Activated CD4-positive, alpha-beta T cell treated with anti-CD3 and anti-CD28 coated beads, Interleukin-2, amount 10 ng/mL, durations not matched to agents 7 days and 5 days (primary cell): Measurements from ENCODE around the gene RAB33B. TPM values are rescaled to one million over a fixed set of nuclear protein-coding genes. Genes with fewer than 3 reads are reported as not detected.

ENCODE experiments used
- CTCF ChIA-PET: fragments of 350-600 bp; sonication (Branson Sonifier 250); formaldehyde crosslinking; loops from one replicate; lab custom pipeline; 2021; ENCODE audit warnings: antibody characterized with exemption; lab: Charles Lee
- POLR2A ChIA-PET: fragments of 350-600 bp; sonication (Branson Sonifier 250); formaldehyde crosslinking; loops from one replicate; lab custom pipeline; 2021; ENCODE audit warnings: antibody characterized with exemption; lab: Charles Lee
- DNase-seq: peaks from one replicate; pipeline ENCODE4 v3.0.0-alpha.2; 2020
- H3K27ac Mint-ChIP-seq: one replicate; pipeline ENCODE4 v1.8.0; 2021; ENCODE audit warnings: mild to moderate bottlenecking, moderate library complexity, mixed read lengths
- H3K27me3 Mint-ChIP-seq: one replicate; pipeline ENCODE4 v1.8.0; 2021; ENCODE audit warnings: mixed read lengths
- H3K36me3 Mint-ChIP-seq: one replicate; pipeline ENCODE4 v1.8.0; 2021; ENCODE audit warnings: low read depth, mixed read lengths
- H3K4me1 Mint-ChIP-seq: one replicate; pipeline ENCODE4 v1.8.0; 2021; ENCODE audit warnings: mixed read lengths
- H3K4me3 Mint-ChIP-seq: one replicate; pipeline ENCODE4 v1.8.0; 2021; ENCODE audit warnings: mild to moderate bottlenecking, moderate library complexity, mixed read lengths
- H3K9me3 Mint-ChIP-seq: one replicate; pipeline ENCODE4 v1.8.0; 2021; ENCODE audit warnings: mixed read lengths
- total RNA-seq, 2 experiments: library from RNA; stranded (reverse); gene quantifications; one replicate each; pipeline ENCODE4 v1.2.3, GENCODE V29; 2021

Gene RAB33B
- total RNA-seq, 2 experiments from 2014 or later = 7.3 TPM

DNA sequence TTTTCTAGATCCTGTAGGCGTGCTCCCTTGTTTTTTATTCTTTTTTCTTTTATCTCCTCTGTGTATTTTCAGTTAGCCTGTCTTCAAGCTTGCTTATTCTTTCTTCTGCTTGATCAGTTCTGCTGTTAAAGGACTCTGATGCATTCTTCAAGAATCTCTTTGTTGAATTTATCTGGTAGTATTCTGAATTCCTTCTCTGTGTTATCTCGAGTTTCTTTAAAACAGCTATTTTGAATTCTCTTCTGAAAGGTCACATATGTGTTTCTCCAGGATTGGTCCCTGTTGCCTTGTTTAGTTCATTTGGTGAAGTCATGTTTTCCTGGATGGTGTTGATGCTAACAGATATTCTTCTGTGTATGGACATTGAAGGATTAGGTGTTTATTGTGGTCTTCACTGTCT, 15.3 kb downstream of the RAB33B start:
- no peak for DNase-seq
- no peaks in the 10 kb centered on the region for H3K4me1 Mint-ChIP-seq
- peaks cover 25% of the 10 kb centered on the region for H3K9me3 Mint-ChIP-seq
- H3K36me3 Mint-ChIP-seq = peaks cover 42% of the 10 kb centered on the region
- H3K4me3 Mint-ChIP-seq = no peak overlapping the region
- H3K27me3 Mint-ChIP-seq = no peaks in the 10 kb centered on the region
- CTCF ChIA-PET = no interaction called here
- POLR2A ChIA-PET = no interaction called here
- no peak overlapping the region for H3K27ac Mint-ChIP-seq

DNA sequence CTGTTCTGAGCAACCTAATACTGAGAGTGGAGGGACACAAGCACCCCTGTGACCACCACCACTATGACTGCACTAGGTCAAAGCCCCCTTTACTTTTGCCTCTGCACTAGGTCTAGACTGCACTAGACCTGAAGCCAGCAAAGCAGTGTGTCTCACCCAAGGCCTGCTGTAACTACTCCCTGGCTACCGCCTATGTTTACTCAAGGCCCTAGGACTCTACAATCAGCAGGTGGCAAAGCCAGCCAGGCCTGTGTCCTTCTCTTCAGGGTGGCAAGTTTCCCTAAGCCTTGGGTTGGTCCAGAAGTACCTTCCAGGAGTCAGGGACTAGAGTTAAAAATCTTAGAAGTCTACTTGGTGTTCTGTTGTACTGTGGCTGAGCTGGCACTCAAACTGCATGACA, 15.9 kb downstream of the RAB33B start:
- Mint-ChIP-seq H3K36me3 (peaks cover 41% of the 10 kb centered on the region), H3K27me3 (no peaks in the 10 kb centered on the region), H3K4me3 (no peak overlapping the region), H3K9me3 (peaks cover 25% of the 10 kb centered on the region), H3K4me1 (no peaks in the 10 kb centered on the region), H3K27ac (no peak overlapping the region)
- no peak for DNase-seq
- ChIA-PET CTCF (no interaction called here), POLR2A (no interaction called here)

DNA sequence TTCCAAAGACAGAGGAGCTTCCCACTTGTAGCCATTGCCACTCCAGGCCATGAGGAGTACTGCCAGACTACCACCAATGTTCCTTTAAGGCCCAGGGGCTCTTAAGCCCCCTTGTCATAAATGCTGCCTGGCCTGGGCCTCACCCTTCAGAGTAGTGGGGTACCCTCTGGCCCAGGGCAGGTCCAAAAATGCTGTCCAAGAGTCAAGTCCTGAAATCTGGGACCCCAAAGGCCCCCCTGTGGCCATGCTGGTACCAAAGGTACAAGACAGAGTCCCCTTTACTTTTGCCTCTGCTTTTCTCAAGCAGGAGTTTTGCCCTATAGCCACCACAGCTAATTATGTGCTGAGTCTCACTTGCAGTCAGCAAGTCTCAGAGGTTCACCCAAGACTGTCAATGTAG, 16.4 kb downstream of the RAB33B start:
- no peak for DNase-seq
- CTCF ChIA-PET = no interaction called here
- H3K4me3 Mint-ChIP-seq = no peak overlapping the region
- POLR2A ChIA-PET = no interaction called here
- H3K27me3 Mint-ChIP-seq = no peaks in the 10 kb centered on the region
- H3K36me3 Mint-ChIP-seq = peaks cover 37% of the 10 kb centered on the region
- peaks cover 25% of the 10 kb centered on the region for H3K9me3 Mint-ChIP-seq
- H3K27ac Mint-ChIP-seq = no peak overlapping the region
- no peaks in the 10 kb centered on the region for H3K4me1 Mint-ChIP-seq

DNA sequence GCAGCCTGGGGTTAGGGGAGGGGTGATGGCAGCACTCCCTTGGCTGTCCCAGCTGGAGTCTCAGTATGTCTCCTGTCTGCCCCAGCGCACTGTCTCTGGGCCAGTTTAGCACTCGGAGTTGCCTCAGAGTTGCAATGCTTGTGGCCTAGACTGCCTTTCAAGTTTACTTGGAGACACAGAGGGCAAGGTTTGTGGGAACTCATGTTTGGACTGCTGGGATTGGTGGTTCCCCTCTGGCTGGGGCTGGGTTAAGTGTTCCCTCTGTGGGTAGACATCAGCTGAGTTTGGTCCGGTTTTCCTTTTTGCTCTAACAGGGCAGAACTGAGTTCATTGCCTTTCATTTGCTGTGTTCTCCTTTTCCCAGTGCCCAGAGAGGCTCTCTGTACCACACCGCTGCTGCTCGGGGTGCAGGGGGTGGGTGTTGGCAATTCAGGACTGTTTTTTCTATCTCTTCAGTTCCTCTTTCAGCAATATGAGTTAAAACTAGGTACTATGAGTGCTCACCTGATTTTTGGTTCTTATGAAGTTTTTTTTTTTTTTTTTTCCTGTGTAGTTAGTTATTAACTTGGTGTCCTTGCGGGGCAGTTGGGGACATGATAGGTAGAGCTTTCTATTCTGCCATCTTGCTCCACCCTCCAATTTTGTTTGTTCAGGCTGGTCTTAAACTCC, 17.2 kb downstream of the RAB33B start:
- ChIA-PET POLR2A (no interaction called here), CTCF (no interaction called here)
- H3K27ac Mint-ChIP-seq = no peak overlapping the region
- H3K4me1 Mint-ChIP-seq = no peaks in the 10 kb centered on the region
- no peak for DNase-seq
- peaks cover 25% of the 10 kb centered on the region for H3K9me3 Mint-ChIP-seq
- H3K27me3 Mint-ChIP-seq = no peaks in the 10 kb centered on the region
- H3K4me3 Mint-ChIP-seq = no peak overlapping the region
- H3K36me3 Mint-ChIP-seq = peaks cover 40% of the 10 kb centered on the region

DNA sequence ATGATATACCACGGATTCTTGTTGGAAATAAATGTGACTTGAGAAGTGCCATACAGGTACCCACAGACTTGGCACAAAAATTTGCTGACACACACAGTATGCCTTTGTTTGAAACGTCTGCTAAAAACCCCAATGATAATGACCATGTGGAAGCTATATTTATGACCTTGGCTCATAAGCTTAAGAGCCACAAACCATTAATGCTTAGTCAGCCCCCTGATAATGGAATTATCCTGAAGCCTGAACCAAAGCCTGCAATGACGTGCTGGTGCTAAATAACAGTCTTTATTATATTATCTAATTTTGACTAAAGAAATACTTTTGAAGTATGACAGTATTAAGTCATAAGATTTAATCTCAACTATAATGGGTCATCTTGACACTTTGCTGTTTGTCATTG, 18.9 kb downstream of the RAB33B start:
- H3K9me3 Mint-ChIP-seq = peaks cover 24% of the 10 kb centered on the region
- H3K4me3 Mint-ChIP-seq = no peak overlapping the region
- no peaks in the 10 kb centered on the region for H3K27me3 Mint-ChIP-seq
- POLR2A ChIA-PET = no interaction called here
- no peak overlapping the region for H3K27ac Mint-ChIP-seq
- peaks cover 40% of the 10 kb centered on the region for H3K36me3 Mint-ChIP-seq
- CTCF ChIA-PET = interaction anchor here (1.7 kb wide), 1 partner anchor 10 kb away, joined by 4 read pairs; no protein-coding TSS in a partner anchor
- DNase-seq = no peak
- no peaks in the 10 kb centered on the region for H3K4me1 Mint-ChIP-seq

DNA sequence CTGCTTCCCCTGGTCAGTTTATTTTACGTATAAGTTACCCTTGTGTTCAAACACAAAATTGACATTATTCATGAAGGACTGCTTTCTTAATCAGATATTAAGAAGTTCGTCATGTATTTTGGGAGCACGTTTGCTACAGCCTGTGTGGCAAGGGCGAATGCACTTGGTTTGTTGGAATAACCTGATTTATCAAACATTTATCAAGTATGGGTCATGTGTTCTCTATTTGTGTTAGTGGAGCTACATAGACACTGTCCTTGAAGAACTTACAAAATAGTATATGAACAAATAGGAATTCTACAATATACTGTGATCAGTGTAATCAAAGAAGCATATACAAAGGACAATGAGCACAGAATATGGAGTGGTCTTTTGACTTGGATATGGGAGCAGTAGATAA, 22.4 kb downstream of the RAB33B start:
- Mint-ChIP-seq H3K4me1 (no peaks in the 10 kb centered on the region), H3K36me3 (peaks cover 22% of the 10 kb centered on the region), H3K27ac (no peak overlapping the region), H3K4me3 (no peak overlapping the region), H3K9me3 (peaks cover 6% of the 10 kb centered on the region), H3K27me3 (no peaks in the 10 kb centered on the region)
- ChIA-PET CTCF (no interaction called here), POLR2A (no interaction called here)
- DNase-seq = no peak

DNA sequence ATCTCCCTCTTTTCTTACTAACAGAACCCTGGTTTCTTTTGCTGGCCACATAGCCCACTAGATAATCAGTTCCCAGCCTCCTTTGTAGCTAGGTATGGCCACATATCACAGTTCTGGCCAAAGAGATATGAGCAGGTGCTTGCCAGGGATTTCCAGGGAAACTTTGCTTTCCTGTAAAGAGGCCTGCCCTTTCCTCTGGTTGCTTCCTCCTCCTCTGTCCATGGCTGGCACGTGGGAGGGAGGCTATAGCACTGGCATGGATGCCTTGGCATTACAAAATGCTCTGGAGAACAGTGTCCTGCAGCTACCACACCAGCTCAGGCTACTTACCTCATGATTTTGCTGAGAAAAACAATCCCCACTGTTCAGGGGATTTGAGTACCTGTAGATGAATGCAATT, 27.5 kb downstream of the RAB33B start:
- ChIA-PET CTCF (no interaction called here), POLR2A (interaction anchor here (0.6 kb wide), 1 partner anchor 357 kb away, joined by 3 read pairs; no protein-coding TSS in a partner anchor)
- no peak for DNase-seq
- H3K36me3 Mint-ChIP-seq = no peaks in the 10 kb centered on the region
- no peak overlapping the region for H3K27ac Mint-ChIP-seq
- no peaks in the 10 kb centered on the region for H3K27me3 Mint-ChIP-seq
- no peak overlapping the region for H3K4me3 Mint-ChIP-seq
- no peaks in the 10 kb centered on the region for H3K9me3 Mint-ChIP-seq
- no peaks in the 10 kb centered on the region for H3K4me1 Mint-ChIP-seq

DNA sequence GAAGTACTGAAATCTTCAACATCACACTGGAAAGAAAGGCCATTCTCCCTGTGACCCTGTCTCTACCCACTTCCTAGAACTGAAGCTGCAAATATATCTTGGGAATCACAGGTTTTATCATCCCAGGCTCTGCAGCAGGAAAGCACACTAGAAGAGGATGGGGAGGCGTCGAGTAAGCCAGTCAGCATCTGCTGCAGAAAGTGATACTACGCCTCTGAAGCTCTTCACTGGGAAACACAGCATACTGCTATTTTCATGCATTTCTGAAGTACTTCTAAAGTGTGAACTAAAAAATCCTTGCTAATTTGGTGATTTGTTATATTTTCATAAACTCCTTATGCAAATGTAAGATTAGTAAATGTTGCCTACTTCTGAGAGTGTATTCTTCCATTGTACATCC, 29.1 kb downstream of the RAB33B start:
- CTCF ChIA-PET = interaction anchor here (0.6 to 1.3 kb wide), 4 partner anchors 10 to 71 kb away, joined by 3 to 4 read pairs (median 3); no protein-coding TSS in a partner anchor
- H3K4me3 Mint-ChIP-seq = no peak overlapping the region
- H3K27me3 Mint-ChIP-seq = no peaks in the 10 kb centered on the region
- no peaks in the 10 kb centered on the region for H3K9me3 Mint-ChIP-seq
- no peak for DNase-seq
- POLR2A ChIA-PET = no interaction called here
- H3K4me1 Mint-ChIP-seq = no peaks in the 10 kb centered on the region
- no peak overlapping the region for H3K27ac Mint-ChIP-seq
- H3K36me3 Mint-ChIP-seq = no peaks in the 10 kb centered on the region

DNA sequence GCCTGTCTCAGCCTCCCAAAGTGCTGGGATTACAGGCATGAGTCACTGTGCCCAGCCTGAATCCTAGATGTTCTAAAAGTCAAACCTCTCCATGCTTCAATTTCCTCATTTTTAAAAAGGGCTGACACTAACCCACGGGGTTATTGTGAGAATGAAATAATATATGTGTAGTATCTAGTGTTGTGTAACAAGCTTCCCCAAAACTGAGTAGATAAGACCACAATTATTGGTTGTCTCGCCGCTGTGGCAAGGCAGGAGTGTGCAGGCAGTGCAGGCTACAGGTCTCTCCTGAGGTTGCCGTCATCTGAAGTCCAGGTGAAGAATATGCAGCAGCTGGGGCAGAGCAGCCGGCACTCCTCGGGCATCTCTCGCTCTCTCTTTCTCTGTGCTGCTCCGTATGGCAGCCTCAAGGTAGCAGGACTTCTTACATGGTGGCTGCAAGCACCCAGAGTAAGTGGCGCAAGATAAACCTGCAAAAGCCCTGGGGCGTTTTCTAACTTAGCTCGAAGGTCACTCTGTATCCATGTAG, 30.9 kb downstream of the RAB33B start:
- H3K4me3 Mint-ChIP-seq = no peak overlapping the region
- H3K27me3 Mint-ChIP-seq = no peaks in the 10 kb centered on the region
- DNase-seq = no peak
- ChIA-PET POLR2A (interaction anchor here (0.6 kb wide), 1 partner anchor 18 kb away, joined by 3 read pairs; no protein-coding TSS in a partner anchor), CTCF (interaction anchor here (1.1 kb wide), 1 partner anchor 25 kb away, joined by 3 read pairs; no protein-coding TSS in a partner anchor)
- no peaks in the 10 kb centered on the region for H3K4me1 Mint-ChIP-seq
- H3K27ac Mint-ChIP-seq = no peak overlapping the region
- H3K9me3 Mint-ChIP-seq = no peaks in the 10 kb centered on the region
- H3K36me3 Mint-ChIP-seq = no peaks in the 10 kb centered on the region

DNA sequence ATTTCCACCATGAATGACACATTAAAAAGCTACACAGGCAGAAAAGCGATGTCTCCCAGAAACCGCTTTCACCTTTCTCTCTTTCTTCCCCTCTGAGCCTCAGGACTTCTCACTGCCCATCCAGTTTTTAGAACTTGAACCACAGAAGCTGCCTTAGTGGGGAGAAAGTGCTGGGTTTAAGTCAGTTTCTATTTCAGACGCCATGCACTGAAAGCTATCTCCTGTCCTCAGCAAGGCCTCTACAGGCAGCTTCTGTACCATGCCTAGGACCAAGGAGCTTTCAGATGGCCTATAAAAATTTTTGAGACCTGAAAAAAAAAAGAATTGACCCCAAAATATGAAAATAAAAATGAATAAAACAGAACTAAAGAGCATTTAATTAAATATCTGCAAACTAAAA, 34.5 kb downstream of the RAB33B start:
- H3K4me3 Mint-ChIP-seq = no peak overlapping the region
- POLR2A ChIA-PET = interaction anchor here (0.6 kb wide), 1 partner anchor 69 kb away, joined by 3 read pairs; no protein-coding TSS in a partner anchor
- no peak for DNase-seq
- H3K36me3 Mint-ChIP-seq = no peaks in the 10 kb centered on the region
- no peaks in the 10 kb centered on the region for H3K27me3 Mint-ChIP-seq
- H3K27ac Mint-ChIP-seq = no peak overlapping the region
- H3K4me1 Mint-ChIP-seq = no peaks in the 10 kb centered on the region
- no peaks in the 10 kb centered on the region for H3K9me3 Mint-ChIP-seq
- CTCF ChIA-PET = interaction anchor here (0.8 kb wide), 1 partner anchor 393 kb away, joined by 3 read pairs; no protein-coding TSS in a partner anchor

DNA sequence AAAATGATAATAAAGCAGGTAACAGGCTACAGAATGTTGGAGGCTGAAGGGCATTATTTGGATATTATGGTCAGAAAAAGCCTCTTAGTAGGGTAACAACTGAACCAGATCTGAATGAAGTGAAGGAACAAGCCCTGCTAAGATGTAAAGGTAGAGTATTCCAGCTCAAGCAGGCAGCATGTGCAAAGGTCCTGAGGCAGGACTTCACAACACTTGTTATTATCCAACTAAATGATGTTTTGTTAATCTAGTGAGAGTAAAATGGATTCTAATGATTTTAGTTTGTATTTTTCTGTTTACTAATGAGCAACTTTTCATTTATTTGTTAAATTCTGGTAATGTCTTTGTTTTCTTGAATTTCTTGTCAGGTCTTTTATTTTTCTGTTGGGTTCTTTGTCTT, 35.7 kb downstream of the RAB33B start:
- no peaks in the 10 kb centered on the region for H3K27me3 Mint-ChIP-seq
- H3K36me3 Mint-ChIP-seq = no peaks in the 10 kb centered on the region
- no peaks in the 10 kb centered on the region for H3K4me1 Mint-ChIP-seq
- no peak overlapping the region for H3K4me3 Mint-ChIP-seq
- H3K9me3 Mint-ChIP-seq = no peaks in the 10 kb centered on the region
- ChIA-PET CTCF (no interaction called here), POLR2A (no interaction called here)
- H3K27ac Mint-ChIP-seq = no peak overlapping the region
- DNase-seq = no peak

DNA sequence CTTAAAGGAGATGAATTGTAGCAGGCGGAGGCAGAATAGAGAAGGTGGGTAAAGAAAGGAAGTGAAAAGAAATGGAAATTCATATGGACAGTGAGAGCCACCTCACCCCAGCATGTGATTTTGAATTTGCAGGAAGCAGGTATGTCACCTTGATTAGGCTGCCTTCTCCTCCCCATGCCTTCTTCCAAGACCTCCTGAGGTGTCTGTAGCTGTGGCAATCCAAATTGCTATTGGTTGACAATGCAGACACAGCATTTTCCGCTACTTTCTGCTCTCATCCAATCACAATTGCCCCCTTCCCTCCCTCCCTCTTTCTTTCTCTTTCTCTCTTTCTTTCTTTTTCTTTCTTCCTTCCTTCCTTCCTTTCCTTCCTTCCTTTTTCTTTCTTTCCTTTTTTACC, 38.5 kb downstream of the RAB33B start:
- ChIA-PET POLR2A (no interaction called here), CTCF (no interaction called here)
- Mint-ChIP-seq H3K27ac (no peak overlapping the region), H3K27me3 (no peaks in the 10 kb centered on the region), H3K36me3 (no peaks in the 10 kb centered on the region), H3K4me3 (no peak overlapping the region), H3K4me1 (no peaks in the 10 kb centered on the region), H3K9me3 (no peaks in the 10 kb centered on the region)
- no peak for DNase-seq

DNA sequence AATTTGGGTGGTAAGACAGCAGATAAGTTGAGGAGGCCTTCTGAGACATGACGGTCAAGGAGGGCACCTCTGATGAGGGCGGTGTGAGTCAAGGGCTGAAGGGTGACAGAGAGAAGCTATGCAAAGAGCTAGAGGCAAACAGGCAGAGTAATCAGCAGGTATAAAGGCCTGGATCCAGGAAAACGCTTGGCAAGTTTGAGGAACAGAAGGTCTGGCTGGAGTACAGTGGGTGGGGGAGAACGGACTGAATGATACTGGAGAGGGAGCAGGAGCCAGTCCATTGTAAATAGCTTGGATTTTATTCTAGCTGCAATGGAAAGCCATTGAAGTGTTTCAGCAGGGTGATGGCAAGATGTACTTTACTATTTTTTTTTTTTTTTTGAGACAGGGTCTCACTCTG, 39.3 kb downstream of the RAB33B start:
- no peaks in the 10 kb centered on the region for H3K36me3 Mint-ChIP-seq
- POLR2A ChIA-PET = no interaction called here
- H3K27me3 Mint-ChIP-seq = no peaks in the 10 kb centered on the region
- H3K4me1 Mint-ChIP-seq = peaks cover 4% of the 10 kb centered on the region
- DNase-seq = no peak
- no peaks in the 10 kb centered on the region for H3K9me3 Mint-ChIP-seq
- no peak overlapping the region for H3K4me3 Mint-ChIP-seq
- no peak overlapping the region for H3K27ac Mint-ChIP-seq
- CTCF ChIA-PET = interaction anchor here (0.9 kb wide), 1 partner anchor 24 kb away, joined by 3 read pairs; no protein-coding TSS in a partner anchor
